ENCODE measurements around the gene PLA2G6. TPM values are rescaled to one million over a fixed set of nuclear protein-coding genes. Genes with fewer than 3 reads are reported as not detected.
A peak's percentile ranks its signal among the peaks of the same experiment; 100 is the strongest.

Gene PLA2G6
- total and polyA plus RNA-seq, 9 of the 15 experiments (the other 6 are each of a cell fraction or from before 2014, with no cell fraction given) = 0.11 to 12.2 (median 9.7) TPM

DNA sequence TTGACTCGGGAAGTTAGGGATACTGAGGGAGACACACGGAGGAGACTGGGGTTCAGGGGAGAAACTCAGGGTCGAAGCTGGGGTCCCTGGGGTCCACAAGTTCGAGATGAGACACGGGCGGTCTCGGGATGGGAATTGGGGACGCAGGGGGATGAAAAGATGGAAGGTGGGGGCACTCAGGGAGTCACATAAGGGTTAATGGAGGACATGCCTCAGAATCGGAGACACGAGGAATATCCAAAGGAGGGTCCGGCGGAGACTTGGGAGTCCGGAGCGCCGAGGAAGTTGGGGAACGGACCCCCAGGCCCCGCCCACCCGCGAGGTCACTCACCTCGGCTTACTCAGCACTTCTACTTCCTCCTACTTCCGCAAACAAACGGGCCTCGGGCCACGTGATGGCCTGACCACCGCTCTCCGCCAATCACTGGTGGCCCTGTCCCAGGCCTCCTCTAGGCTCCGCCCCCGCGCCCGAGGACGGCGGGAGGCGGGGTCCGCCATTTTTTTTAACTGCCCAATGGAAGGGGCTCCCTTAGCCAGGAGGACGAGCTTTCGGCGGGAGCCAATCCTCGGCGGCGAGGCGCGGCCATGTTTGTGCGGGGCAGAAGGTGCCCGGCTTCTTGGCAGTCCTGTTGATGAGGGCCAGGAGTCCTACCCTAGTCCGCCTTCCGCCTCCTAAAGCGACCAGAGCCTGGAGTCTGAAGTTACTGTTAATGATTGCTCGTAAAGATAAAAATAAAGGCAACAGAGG lies at the start of gene PLA2G6 (continued):
- TF ChIP-seq SRSF9 (IDR thresholded peaks at IDR 0.05; ENCODE audit: borderline replicate concordance, low read depth, low read length) = no peak
- TF ChIP-seq PHB2 (IDR thresholded peaks at IDR 0.05; ENCODE audit: low read depth) = no peak
- no peak for TF ChIP-seq ZNF134 (CRISPR knock-in tag; conservative IDR thresholded peaks at IDR 0.05)
- 0 out of 2 replicates have a peak, but pooled peaks have one; percentile 17 for TF ChIP-seq RB1 (IDR thresholded peaks at IDR 0.05; ENCODE audit: low read depth)
- no peak for TF ChIP-seq ELK3 (CRISPR knock-in tag; IDR thresholded peaks at IDR 0.05)
- TF ChIP-seq ZKSCAN3 (CRISPR knock-in tag; IDR thresholded peaks at IDR 0.05) = no peak
- TF ChIP-seq PRMT5 (CRISPR knock-in tag; IDR thresholded peaks at IDR 0.05) = no peak
- no peak for TF ChIP-seq CBFA2T3 (IDR thresholded peaks at IDR 0.05)
- TF ChIP-seq MYNN (IDR thresholded peaks at IDR 0.05) = no peak
- no peak for TF ChIP-seq MYNN (CRISPR knock-in tag; IDR thresholded peaks at IDR 0.05)
- TF ChIP-seq ZNF232 (CRISPR knock-in tag; IDR thresholded peaks at IDR 0.05) = no peak
- no peak for TF ChIP-seq KAT8 (IDR thresholded peaks at IDR 0.05; ENCODE audit: low read depth)
- TF ChIP-seq FOSL1 (tag; conservative IDR thresholded peaks at IDR 0.05) = no peak; the same call in 1 of the 2 replicates
- TF ChIP-seq ZNF586 (CRISPR knock-in tag; conservative IDR thresholded peaks at IDR 0.05) = no peak
- TF ChIP-seq TEAD1 (CRISPR knock-in tag; IDR thresholded peaks at IDR 0.05) = no peak
- no peak for TF ChIP-seq ZC3H8 (IDR thresholded peaks at IDR 0.05)
- peak; percentile 37 for TF ChIP-seq TAF1 (IDR thresholded peaks at IDR 0.05; ENCODE audit: control insufficient read depth, extremely low read depth, insufficient read depth, low read length, severe bottlenecking)
- TF ChIP-seq, protein P1, sequence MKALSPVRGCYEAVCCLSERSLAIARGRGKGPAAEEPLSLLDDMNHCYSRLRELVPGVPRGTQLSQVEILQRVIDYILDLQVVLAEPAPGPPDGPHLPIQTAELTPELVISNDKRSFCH (CRISPR knock-in tag; IDR thresholded peaks at IDR 0.05) = no peak
- TF ChIP-seq, protein P1 (tag; IDR thresholded peaks at IDR 0.05) = no peak
- no peak for TF ChIP-seq ZSCAN29 (IDR thresholded peaks at IDR 0.05)
- TF ChIP-seq ZNF764 (CRISPR knock-in tag; IDR thresholded peaks at IDR 0.05; ENCODE audit: low read depth) = no peak
- TF ChIP-seq ZC3H11A (IDR thresholded peaks at IDR 0.05; ENCODE audit: low read depth, low read length) = no peak
- no peak for TF ChIP-seq ATF6 (CRISPR knock-in tag; IDR thresholded peaks at IDR 0.05)
- no peak for TF ChIP-seq ZZZ3 (IDR thresholded peaks at IDR 0.05)
- no peak for TF ChIP-seq ZNF766 (CRISPR knock-in tag; conservative IDR thresholded peaks at IDR 0.05)
- no peak for TF ChIP-seq NCOA1 (IDR thresholded peaks at IDR 0.05; ENCODE audit: low read depth)
- TF ChIP-seq RAD51 (IDR thresholded peaks at IDR 0.05; ENCODE audit: borderline replicate concordance, low read depth) = peak; percentile 95
- no peak for TF ChIP-seq ZNF24 (IDR thresholded peaks at IDR 0.05)
- no peak for TF ChIP-seq ZBED1 (IDR thresholded peaks at IDR 0.05)
- TF ChIP-seq XRCC3 (IDR thresholded peaks at IDR 0.05) = no peak
- no peak; the same call in 1 of the 2 replicates for TF ChIP-seq SMARCE1 (IDR thresholded peaks at IDR 0.05)

Data from K562 (cell line).